Liver (tissue), 2 donors: ENCODE data around the gene UBR4.

Experiments
- FOXA1 ChIP-seq: IDR thresholded peaks from 2 replicates; pipeline ENCODE4 v1.6.1; 2016; ENCODE audit warnings: antibody characterized with exemption
- HNF4G ChIP-seq: IDR thresholded peaks from 2 replicates; pipeline ENCODE4 v1.6.1; 2016; ENCODE audit warnings: antibody characterized with exemption
- donor health status: healthy.

GRCh38 chr1:19193004-19193403 is 17.1 kb downstream of the UBR4 start:
- TF ChIP-seq FOXA1: no peak
- no peak for TF ChIP-seq HNF4G
